Measurements from ENCODE around the gene SGCA. TPM values are rescaled to one million over a fixed set of nuclear protein-coding genes. Genes with fewer than 3 reads are reported as not detected.

The SGCA gene
- total and polyA plus RNA-seq, 2 of the 13 experiments (the other 11 are each of a cell fraction or from before 2014, with no cell fraction given) = not detected

- TF ChIP-seq AFF4 (CRISPR knock-in tag; IDR thresholded peaks at IDR 0.05) = no peak
- peak; percentile 21; the same call in 1 of the 2 replicates for TF ChIP-seq ELF3 (CRISPR knock-in tag; IDR thresholded peaks at IDR 0.05)
- TF ChIP-seq ZBTB1 (CRISPR knock-in tag; IDR thresholded peaks at IDR 0.05; ENCODE audit: borderline replicate concordance) = no peak
- no peak; the same call in 1 of the 2 replicates for TF ChIP-seq SIN3A (IDR thresholded peaks at IDR 0.05; ENCODE audit: borderline replicate concordance, low read depth, low read length)
- no peak; the same call in 1 of the 2 replicates for TF ChIP-seq MTF2 (CRISPR knock-in tag; IDR thresholded peaks at IDR 0.05; ENCODE audit: borderline replicate concordance)
- TF ChIP-seq HBP1 (CRISPR knock-in tag; IDR thresholded peaks at IDR 0.05; ENCODE audit: low read depth) = no peak
- no peak for TF ChIP-seq ZNF407 (CRISPR knock-in tag; IDR thresholded peaks at IDR 0.05; ENCODE audit: not compliant biosample characterization)
- TF ChIP-seq CEBPB (IDR thresholded peaks at IDR 0.05; ENCODE audit: borderline replicate concordance, low read depth, low read length) = no peak
- TF ChIP-seq HDAC2 (CRISPR knock-in tag; IDR thresholded peaks at IDR 0.05) = no peak
- no peak for TF ChIP-seq ATF1 (CRISPR knock-in tag; IDR thresholded peaks at IDR 0.05)
- TF ChIP-seq KDM3A (CRISPR knock-in tag; IDR thresholded peaks at IDR 0.05; ENCODE audit: low read depth) = no peak
- TF ChIP-seq TRIM22 (IDR thresholded peaks at IDR 0.05) = no peak
Measured at GRCh38 chr17:50117202-50118051, 48.4 kb upstream of the SGCA start (continued).
